ENCODE results near the gene CD3D. TPM values are rescaled to one million over a fixed set of nuclear protein-coding genes. Genes with fewer than 3 reads are reported as not detected.
A peak's percentile ranks its signal among the peaks of the same experiment; 100 is the strongest.

The CD3D gene
- total RNA-seq, 1 donor from 2014 or later = 13.8 TPM

DNA sequence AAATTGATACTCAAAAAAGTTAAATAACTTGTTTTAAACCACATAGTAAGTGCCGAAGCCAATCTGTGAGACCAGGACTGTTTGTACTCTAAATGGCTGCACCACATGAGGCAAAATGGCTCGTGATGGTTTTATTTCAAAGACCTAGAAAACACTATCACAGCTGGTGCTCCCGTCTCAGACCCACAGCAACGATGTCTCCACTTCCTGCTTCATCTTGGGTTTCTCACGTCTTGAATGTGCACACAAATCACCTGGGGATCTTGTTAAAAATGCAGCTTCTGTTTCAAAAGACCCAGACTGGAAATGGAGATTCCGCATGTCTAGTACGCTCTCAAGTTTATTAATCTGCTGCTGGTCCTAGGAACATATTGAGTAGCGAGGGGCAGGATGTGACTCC lies 36.8 kb downstream of the CD3D start:
- intact Hi-C loops (cut with DNase I) = no loop called here
- no peaks in the 10 kb centered on the region for H3K27me3 ChIP-seq
- TF ChIP-seq, protein P1, sequence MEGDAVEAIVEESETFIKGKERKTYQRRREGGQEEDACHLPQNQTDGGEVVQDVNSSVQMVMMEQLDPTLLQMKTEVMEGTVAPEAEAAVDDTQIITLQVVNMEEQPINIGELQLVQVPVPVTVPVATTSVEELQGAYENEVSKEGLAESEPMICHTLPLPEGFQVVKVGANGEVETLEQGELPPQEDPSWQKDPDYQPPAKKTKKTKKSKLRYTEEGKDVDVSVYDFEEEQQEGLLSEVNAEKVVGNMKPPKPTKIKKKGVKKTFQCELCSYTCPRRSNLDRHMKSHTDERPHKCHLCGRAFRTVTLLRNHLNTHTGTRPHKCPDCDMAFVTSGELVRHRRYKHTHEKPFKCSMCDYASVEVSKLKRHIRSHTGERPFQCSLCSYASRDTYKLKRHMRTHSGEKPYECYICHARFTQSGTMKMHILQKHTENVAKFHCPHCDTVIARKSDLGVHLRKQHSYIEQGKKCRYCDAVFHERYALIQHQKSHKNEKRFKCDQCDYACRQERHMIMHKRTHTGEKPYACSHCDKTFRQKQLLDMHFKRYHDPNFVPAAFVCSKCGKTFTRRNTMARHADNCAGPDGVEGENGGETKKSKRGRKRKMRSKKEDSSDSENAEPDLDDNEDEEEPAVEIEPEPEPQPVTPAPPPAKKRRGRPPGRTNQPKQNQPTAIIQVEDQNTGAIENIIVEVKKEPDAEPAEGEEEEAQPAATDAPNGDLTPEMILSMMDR (IDR thresholded peaks at IDR 0.05) = no peak
- no peak for TF ChIP-seq POLR2A (IDR thresholded peaks at IDR 0.05)
- no peak for TF ChIP-seq POLR2AphosphoS5 (IDR thresholded peaks at IDR 0.05; ENCODE audit: insufficient read depth in 1 of 2, low read depth in 1 of 2)
- no peak for DNase-seq (ENCODE audit: extremely low spot score in 2 of 2)
- no peaks in the 10 kb centered on the region for H3K9me3 ChIP-seq
- no peaks in the 10 kb centered on the region for H3K4me1 ChIP-seq
- H3K36me3 ChIP-seq = no peaks in the 10 kb centered on the region
- H3K4me3 ChIP-seq = peak overlapping the region in 1 of 2 donors; percentile 24
- H3K27ac ChIP-seq = no peak overlapping the region

DNA sequence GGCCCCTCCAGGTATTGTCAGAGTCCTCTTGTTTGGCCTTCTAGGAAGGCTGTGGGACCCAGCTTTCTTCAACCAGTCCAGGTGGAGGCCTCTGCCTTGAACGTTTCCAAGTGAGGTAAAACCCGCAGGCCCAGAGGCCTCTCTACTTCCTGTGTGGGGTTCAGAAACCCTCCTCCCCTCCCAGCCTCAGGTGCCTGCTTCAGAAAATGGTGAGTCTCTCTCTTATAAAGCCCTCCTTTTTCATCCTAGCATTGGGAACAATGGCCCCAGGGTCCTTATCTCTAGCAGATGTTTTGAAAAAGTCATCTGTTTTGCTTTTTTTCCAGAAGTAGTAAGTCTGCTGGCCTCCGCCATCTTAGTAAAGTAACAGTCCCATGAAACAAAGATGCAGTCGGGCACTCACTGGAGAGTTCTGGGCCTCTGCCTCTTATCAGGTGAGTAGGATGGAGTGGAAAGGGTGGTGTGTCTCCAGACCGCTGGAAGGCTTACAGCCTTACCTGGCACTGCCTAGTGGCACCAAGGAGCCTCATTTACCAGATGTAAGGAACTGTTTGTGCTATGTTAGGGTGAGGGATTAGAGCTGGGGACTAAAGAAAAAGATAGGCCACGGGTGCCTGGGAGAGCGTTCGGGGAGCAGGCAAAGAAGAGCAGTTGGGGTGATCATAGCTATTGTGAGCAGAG lies 37.8 kb downstream of the CD3D start, which contains the start of gene CD3E:
Gene CD3E, plus strand, starts transcription at position 163 of the 681 bp plus-strand sequence. Its CDS starts 223 bp downstream, at position 386.
- no peaks in the 10 kb centered on the region for H3K27me3 ChIP-seq
- no peaks in the 10 kb centered on the region for H3K4me1 ChIP-seq
- TF ChIP-seq, protein P1 (IDR thresholded peaks at IDR 0.05) = no peak
- TF ChIP-seq POLR2A (IDR thresholded peaks at IDR 0.05) = no peak
- no peak for TF ChIP-seq POLR2AphosphoS5 (IDR thresholded peaks at IDR 0.05; ENCODE audit: insufficient read depth in 1 of 2, low read depth in 1 of 2)
- H3K4me3 ChIP-seq = peak within 1 kb of the TSS in 1 of 2 donors; percentile 24
- no peak within 1 kb of the TSS for H3K27ac ChIP-seq
- H3K9me3 ChIP-seq = no peaks in the 10 kb centered on the region
- intact Hi-C loops (cut with DNase I) = no loop called here
- H3K36me3 ChIP-seq = no peaks in the 10 kb centered on the region
- DNase-seq (ENCODE audit: extremely low spot score in 2 of 2) = no peak

DNA sequence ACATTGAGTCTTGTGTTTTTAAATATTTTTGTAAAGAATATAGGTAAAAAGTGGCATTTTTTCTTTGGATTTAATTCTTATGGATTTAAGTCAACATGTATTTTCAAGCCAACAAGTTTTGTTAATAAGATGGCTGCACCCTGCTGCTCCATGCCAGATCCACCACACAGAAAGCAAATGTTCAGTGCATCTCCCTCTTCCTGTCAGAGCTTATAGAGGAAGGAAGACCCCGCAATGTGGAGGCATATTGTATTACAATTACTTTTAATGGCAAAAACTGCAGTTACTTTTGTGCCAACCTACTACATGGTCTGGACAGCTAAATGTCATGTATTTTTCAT lies 38.3 kb downstream of the CD3D start:
- Histone ChIP-seq H3K36me3 (no peaks in the 10 kb centered on the region), H3K27ac (no peak overlapping the region)

DNA sequence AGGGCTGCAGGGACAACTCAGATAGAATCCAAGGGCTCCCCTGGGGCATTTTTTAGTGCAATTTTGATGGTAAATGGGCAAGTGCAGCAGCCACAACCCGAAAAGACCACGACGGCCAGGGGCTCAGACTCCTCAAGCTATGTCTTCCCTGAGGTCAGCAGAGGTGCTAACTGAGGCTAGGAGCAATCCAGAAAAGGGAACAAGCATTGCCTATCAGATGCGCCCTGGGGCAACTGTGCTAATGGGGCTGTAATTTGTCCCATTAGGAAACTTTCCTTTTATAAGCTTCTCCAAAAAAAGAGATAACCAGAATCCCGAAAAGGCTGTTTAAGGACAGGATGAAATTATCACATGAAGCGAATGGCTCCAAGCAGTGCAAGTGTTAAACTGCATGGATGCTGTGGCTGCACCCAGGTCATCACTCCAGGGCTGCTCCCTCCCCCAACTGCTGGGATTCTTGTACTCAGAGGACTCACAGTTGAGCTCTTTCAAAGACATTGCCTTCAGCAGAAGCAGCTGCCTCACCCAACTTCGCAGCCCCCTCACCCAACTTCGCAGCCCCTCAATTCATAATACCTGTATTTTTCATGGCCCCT lies 40.8 kb downstream of the CD3D start:
- no peaks in the 10 kb centered on the region for H3K36me3 ChIP-seq
- no peaks in the 10 kb centered on the region for H3K27me3 ChIP-seq
- no peak for TF ChIP-seq POLR2AphosphoS5 (IDR thresholded peaks at IDR 0.05; ENCODE audit: insufficient read depth in 1 of 2, low read depth in 1 of 2)
- H3K27ac ChIP-seq = no peak overlapping the region
- intact Hi-C loops (cut with DNase I) = no loop called here
- H3K9me3 ChIP-seq = no peaks in the 10 kb centered on the region
- no peaks in the 10 kb centered on the region for H3K4me1 ChIP-seq
- DNase-seq (ENCODE audit: extremely low spot score in 2 of 2) = no peak
- H3K4me3 ChIP-seq = no peak overlapping the region

More for the DNA sequence above, 38.3 kb downstream of the CD3D start:
- H3K27me3 ChIP-seq = no peaks in the 10 kb centered on the region
- intact Hi-C loops (cut with DNase I) = no loop called here
- no peak overlapping the region for H3K4me3 ChIP-seq
- no peaks in the 10 kb centered on the region for H3K9me3 ChIP-seq
- no peak for DNase-seq (ENCODE audit: extremely low spot score in 2 of 2)
- H3K4me1 ChIP-seq = no peaks in the 10 kb centered on the region
- TF ChIP-seq, protein P1 (IDR thresholded peaks at IDR 0.05) = no peak
- TF ChIP-seq POLR2A (IDR thresholded peaks at IDR 0.05) (no peak), POLR2AphosphoS5 (IDR thresholded peaks at IDR 0.05; ENCODE audit: insufficient read depth in 1 of 2, low read depth in 1 of 2) (no peak)

DNA sequence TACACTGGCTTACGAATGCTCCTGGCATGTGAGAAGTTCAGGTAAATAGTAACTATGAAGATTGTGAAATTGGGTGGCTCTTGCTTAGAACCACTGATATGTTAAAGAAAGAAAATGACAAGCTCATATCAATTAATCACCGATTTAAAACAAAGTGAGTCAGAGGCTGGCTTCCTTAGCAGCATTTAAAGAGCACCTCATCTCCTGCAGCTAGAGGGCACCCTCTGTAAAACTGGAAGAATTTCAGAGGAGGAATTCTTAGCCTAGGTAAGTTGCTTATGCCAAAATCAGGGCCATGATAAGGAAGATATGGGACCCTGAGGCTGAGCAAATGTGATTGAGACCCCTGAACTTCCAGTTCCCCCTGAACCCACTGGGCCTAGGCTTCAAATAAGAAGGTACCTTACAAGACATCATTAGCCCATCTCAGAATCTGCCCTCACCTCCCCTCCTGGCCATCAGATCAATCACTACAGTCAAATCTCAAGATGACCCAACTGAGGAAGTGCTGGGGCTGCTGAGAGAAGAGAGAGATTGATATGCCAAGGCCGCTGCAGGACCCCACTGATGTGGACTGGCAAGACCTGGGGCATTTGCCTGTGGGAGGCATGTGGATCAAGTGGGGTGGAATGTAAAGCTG lies 46.6 kb downstream of the CD3D start:
- Histone ChIP-seq H3K36me3 (no peaks in the 10 kb centered on the region), H3K4me1 (peaks cover 4% of the 10 kb centered on the region), H3K27me3 (no peaks in the 10 kb centered on the region), H3K9me3 (no peaks in the 10 kb centered on the region), H3K4me3 (no peak overlapping the region), H3K27ac (no peak overlapping the region)
- intact Hi-C loops (cut with DNase I) = no loop called here
- TF ChIP-seq POLR2AphosphoS5 (IDR thresholded peaks at IDR 0.05; ENCODE audit: insufficient read depth in 1 of 2, low read depth in 1 of 2) (peak in 1 of 2 donors; percentile 37), POLR2A (IDR thresholded peaks at IDR 0.05) (no peak)
- TF ChIP-seq, protein P1 (IDR thresholded peaks at IDR 0.05) = peak in 1 of 3 experiments; percentile 31
- no peak for DNase-seq (ENCODE audit: extremely low spot score in 2 of 2)
